Mucosa of stomach (tissue), 1 donor: ENCODE measurements around the gene PSTPIP2.
"Not testable (repeated sequence)": the region's sequence is repeated elsewhere in the genome, so short reads cannot be mapped to it uniquely, and the experiment has no call there.

Source experiments
- H3K27me3 ChIP-seq: one replicate; pipeline ENCODE4 v1.7.0; 2013; ENCODE audit warnings: mild to moderate bottlenecking, low read length; ENCODE audit not compliant: control insufficient read depth, insufficient read depth
- H3K36me3 ChIP-seq: one replicate; pipeline ENCODE4 v1.7.0; 2013; ENCODE audit warnings: low read length; ENCODE audit not compliant: control insufficient read depth, insufficient read depth
- H3K4me1 ChIP-seq: one replicate; pipeline ENCODE4 v1.7.0; 2013; ENCODE audit warnings: mild to moderate bottlenecking, low read length; ENCODE audit not compliant: control insufficient read depth, insufficient read depth
- H3K4me3 ChIP-seq: one replicate; pipeline ENCODE4 v1.7.0; 2013; ENCODE audit warnings: low read length
- H3K9ac ChIP-seq: one replicate; pipeline ENCODE4 v1.7.0; 2013; ENCODE audit warnings: mild to moderate bottlenecking, low read length, moderate library complexity
- H3K9me3 ChIP-seq: one replicate; pipeline ENCODE4 v1.7.0; 2013; ENCODE audit warnings: mild to moderate bottlenecking, low read length, moderate library complexity; ENCODE audit not compliant: control insufficient read depth
- donor health status: Pancreatic carcinoma.

Gene PSTPIP2

DNA sequence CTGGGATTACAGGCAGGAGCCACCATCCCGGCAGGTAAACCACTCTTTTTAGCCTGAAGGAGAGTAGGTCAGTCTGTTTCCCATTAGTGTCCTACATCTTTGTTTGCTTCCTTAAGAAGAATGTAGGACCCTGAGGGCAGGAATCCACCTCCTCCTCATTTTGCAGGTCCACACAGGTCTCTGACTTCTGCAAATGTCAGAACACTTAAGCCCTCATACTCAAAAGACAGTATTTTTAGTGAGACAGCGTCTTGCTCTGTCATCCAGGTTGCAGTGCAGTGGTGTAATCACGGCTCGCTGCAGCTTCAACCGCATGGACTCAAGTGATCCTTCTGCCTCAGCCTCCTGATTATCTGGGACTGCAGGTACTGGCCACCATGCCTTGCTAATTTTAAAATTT is 9.3 kb downstream of the PSTPIP2 start:
- no peak overlapping the region for H3K9ac ChIP-seq
- H3K4me3 ChIP-seq, result no peak overlapping the region
- H3K4me1 ChIP-seq, result peaks cover 5% of the 10 kb centered on the region
- H3K36me3 ChIP-seq, result no peaks in the 10 kb centered on the region
- H3K27me3 ChIP-seq, result no peaks in the 10 kb centered on the region
- no peaks in the 10 kb centered on the region for H3K9me3 ChIP-seq

DNA sequence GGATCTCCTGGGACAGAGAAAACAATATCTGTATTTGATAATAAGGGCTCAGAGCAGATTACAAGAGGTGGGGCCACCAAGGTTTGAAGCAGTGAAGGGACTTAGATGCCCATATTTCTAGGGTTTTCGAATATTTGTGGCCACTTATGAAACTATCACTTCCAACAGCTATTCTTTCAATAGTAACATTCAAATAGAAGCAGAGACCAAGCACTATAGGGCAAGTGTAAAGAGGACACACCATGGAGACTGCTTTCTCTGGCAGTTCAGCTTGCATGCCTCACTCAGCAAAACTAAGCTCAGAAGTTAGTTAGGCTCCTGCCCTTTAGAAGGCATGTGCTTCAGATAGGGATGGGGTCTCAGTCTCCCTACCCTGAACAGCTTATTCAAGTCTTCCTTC is 10.3 kb downstream of the PSTPIP2 start:
- no peaks in the 10 kb centered on the region for H3K36me3 ChIP-seq
- H3K4me1 ChIP-seq, result peaks cover 5% of the 10 kb centered on the region

GRCh38 chr18:46061387-46061786 is 10.7 kb downstream of the PSTPIP2 start:
- no peaks in the 10 kb centered on the region for H3K27me3 ChIP-seq
- no peaks in the 10 kb centered on the region for H3K9me3 ChIP-seq
- H3K4me1 ChIP-seq, result peaks cover 5% of the 10 kb centered on the region
- H3K36me3 ChIP-seq, result no peaks in the 10 kb centered on the region
- H3K4me3 ChIP-seq, result no peak overlapping the region
- no peak overlapping the region for H3K9ac ChIP-seq

More for the DNA sequence above, 10.3 kb downstream of the PSTPIP2 start:
- no peaks in the 10 kb centered on the region for H3K9me3 ChIP-seq
- no peak overlapping the region for H3K4me3 ChIP-seq
- no peaks in the 10 kb centered on the region for H3K27me3 ChIP-seq
- no peak overlapping the region for H3K9ac ChIP-seq

GRCh38 chr18:46060359-46060841 is 11.7 kb downstream of the PSTPIP2 start:
- H3K9ac ChIP-seq, result no peak overlapping the region
- H3K36me3 ChIP-seq, result no peaks in the 10 kb centered on the region
- H3K4me3 ChIP-seq, result no peak overlapping the region
- H3K27me3 ChIP-seq, result no peaks in the 10 kb centered on the region
- no peaks in the 10 kb centered on the region for H3K9me3 ChIP-seq
- H3K4me1 ChIP-seq, result peaks cover 5% of the 10 kb centered on the region

DNA sequence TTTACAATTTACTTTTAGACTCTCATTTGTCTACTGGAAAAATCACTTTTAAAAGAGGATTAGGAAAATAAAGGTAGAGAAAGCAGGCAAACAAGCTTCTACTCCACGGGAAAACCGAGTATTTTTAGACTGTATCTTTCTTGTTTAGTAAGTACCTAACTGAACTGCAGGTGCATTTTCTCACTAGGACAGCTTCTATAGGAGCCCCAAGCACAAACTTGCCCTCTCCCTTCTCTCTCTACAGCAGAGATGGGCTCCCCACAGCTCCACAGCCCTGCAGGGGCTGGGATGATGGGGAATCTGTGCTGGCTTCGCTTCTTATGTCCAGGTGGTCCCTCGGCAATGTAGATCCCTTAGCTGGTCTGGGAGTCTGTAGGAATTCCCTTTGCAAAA is 16.2 kb downstream of the PSTPIP2 start:
- H3K27me3 ChIP-seq, result no peaks in the 10 kb centered on the region
- H3K9ac ChIP-seq, result no peak overlapping the region
- H3K4me3 ChIP-seq, result no peak overlapping the region
- H3K9me3 ChIP-seq, result no peaks in the 10 kb centered on the region
- no peaks in the 10 kb centered on the region for H3K36me3 ChIP-seq
- H3K4me1 ChIP-seq, result no peaks in the 10 kb centered on the region

GRCh38 chr18:46054956-46055837 is 16.9 kb downstream of the PSTPIP2 start:
- H3K36me3 ChIP-seq, result no peaks in the 10 kb centered on the region
- H3K4me3 ChIP-seq, result no peak overlapping the region
- H3K27me3 ChIP-seq, result no peaks in the 10 kb centered on the region
- no peaks in the 10 kb centered on the region for H3K9me3 ChIP-seq
- no peaks in the 10 kb centered on the region for H3K4me1 ChIP-seq
- H3K9ac ChIP-seq, result no peak overlapping the region

GRCh38 chr18:46053368-46054095 is 18.5 kb downstream of the PSTPIP2 start:
- no peak overlapping the region for H3K9ac ChIP-seq
- H3K4me3 ChIP-seq, result no peak overlapping the region
- H3K27me3 ChIP-seq, result no peaks in the 10 kb centered on the region
- no peaks in the 10 kb centered on the region for H3K36me3 ChIP-seq
- H3K9me3 ChIP-seq, result no peaks in the 10 kb centered on the region
- no peaks in the 10 kb centered on the region for H3K4me1 ChIP-seq

DNA sequence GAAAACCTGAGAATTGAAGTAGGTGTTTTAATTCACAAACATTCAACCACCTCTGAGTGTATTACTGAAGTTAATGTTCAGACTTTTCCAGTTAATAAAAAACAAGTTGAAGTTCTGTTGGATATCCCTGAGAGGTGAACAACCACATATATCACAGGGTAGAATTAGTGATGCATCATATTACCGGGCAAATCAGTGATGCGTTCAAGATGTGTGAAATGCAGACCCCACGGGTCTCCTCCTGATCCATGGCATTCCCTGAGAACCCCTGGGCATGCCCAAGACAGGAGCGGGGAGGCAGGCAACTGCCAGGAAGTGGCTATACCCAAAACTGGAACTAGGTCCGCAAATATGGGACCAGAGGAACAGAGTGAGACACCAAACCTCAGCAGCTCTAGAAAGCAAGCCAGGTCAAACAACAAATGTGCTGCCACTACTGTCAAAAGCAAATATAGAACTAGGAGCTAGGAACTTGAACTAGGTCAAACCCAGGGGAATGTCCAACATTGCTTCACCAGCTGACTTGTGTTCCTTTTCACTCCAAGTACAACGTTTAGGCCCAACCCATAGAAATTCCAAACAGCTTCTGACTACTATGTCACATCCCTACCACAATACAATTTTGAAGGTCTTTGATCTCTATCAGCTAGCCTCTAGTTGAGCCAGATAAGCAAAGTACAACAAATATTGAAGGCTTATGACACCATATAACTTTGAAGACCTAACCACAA is 20.2 kb downstream of the PSTPIP2 start:
- no peaks in the 10 kb centered on the region for H3K27me3 ChIP-seq
- H3K4me3 ChIP-seq, result no peak overlapping the region
- H3K9me3 ChIP-seq, result no peaks in the 10 kb centered on the region
- H3K9ac ChIP-seq, result no peak overlapping the region
- H3K36me3 ChIP-seq, result no peaks in the 10 kb centered on the region
- H3K4me1 ChIP-seq, result no peaks in the 10 kb centered on the region

DNA sequence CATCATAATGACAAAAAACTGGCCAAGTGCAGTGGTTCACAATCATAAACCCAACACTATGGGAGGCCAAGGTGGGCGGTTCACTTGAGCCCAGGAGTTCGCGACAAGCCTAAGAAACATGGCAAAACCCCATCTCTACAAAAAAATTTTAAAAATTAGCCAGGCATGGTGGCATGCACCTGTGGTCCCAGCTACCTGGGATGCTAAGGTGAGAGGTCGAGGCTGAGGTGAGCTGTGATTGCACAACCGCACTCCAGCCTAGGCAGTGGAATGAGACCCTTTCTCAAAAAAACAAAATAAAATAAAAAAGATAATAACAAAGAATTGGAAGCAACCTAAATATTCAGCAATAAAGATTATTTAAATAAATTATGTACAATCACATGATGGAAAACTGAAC is 21.8 kb downstream of the PSTPIP2 start:
- H3K4me3 ChIP-seq, result no peak overlapping the region
- no peaks in the 10 kb centered on the region for H3K36me3 ChIP-seq
- H3K9me3 ChIP-seq, result no peaks in the 10 kb centered on the region
- no peaks in the 10 kb centered on the region for H3K27me3 ChIP-seq
- no peak overlapping the region for H3K9ac ChIP-seq
- no peaks in the 10 kb centered on the region for H3K4me1 ChIP-seq

- no peaks in the 10 kb centered on the region for H3K27me3 ChIP-seq
- no peaks in the 10 kb centered on the region for H3K4me1 ChIP-seq
- H3K9ac ChIP-seq, result no peak overlapping the region
- no peaks in the 10 kb centered on the region for H3K9me3 ChIP-seq
- no peak overlapping the region for H3K4me3 ChIP-seq
- no peaks in the 10 kb centered on the region for H3K36me3 ChIP-seq
Observed at GRCh38 chr18:46048641-46049040, 23.4 kb downstream of the PSTPIP2 start.

DNA sequence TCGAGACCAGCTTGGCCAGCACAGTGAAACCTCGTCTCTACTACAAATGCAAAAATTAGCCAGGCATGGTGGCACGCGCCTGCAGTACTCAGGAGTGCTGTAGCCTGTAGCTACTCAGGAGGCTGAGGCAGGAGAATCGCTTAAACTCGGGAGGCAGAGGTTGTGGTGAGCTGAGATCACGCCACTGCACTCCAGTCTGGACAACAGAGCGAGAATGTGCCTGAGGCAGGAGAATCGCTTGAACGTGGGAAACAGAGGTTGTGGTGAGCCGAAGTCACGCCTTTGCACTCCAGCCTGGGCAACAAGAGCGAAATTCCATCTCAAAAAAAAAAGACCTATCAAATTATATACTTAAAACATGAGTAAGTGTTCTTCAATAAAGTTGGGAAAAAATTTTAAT is 24.7 kb downstream of the PSTPIP2 start:
- not testable (repeated sequence) for H3K4me1 ChIP-seq, H3K4me3 ChIP-seq, H3K9ac ChIP-seq, H3K36me3 ChIP-seq, H3K9me3 ChIP-seq, H3K27me3 ChIP-seq

GRCh38 chr18:46046688-46047087 is 25.4 kb downstream of the PSTPIP2 start:
- Histone ChIP-seq H3K9ac (no peak overlapping the region), H3K9me3 (no peaks in the 10 kb centered on the region), H3K27me3 (no peaks in the 10 kb centered on the region), H3K4me1 (no peaks in the 10 kb centered on the region), H3K4me3 (no peak overlapping the region), H3K36me3 (no peaks in the 10 kb centered on the region)
